Nephron (organoid): ENCODE data around the gene PFKP.

Experiments used
- H3K27ac Mint-ChIP-seq, 3 experiments: 2 replicates each; pipeline ENCODE4 v1.8.0; 2020; ENCODE audit warnings: mixed read lengths in 3 of 3, mild to moderate bottlenecking in 2 of 3, moderate library complexity in 1 of 3
- H3K27me3 Mint-ChIP-seq: 2 replicates; pipeline ENCODE4 v1.8.0; 2021; ENCODE audit warnings: low read depth, mild to moderate bottlenecking, moderate library complexity, mixed read lengths
- H3K36me3 Mint-ChIP-seq: 2 replicates; pipeline ENCODE4 v1.8.0; 2020; ENCODE audit warnings: low read depth, mixed read lengths
- H3K4me1 Mint-ChIP-seq: 2 replicates; pipeline ENCODE4 v1.8.0; 2020; ENCODE audit warnings: mixed read lengths
- H3K4me3 Mint-ChIP-seq, 3 experiments: 2 replicates each; pipeline ENCODE4 v1.8.0; 2020; ENCODE audit warnings: mild to moderate bottlenecking in 3 of 3, mixed read lengths in 3 of 3, moderate library complexity in 2 of 3
- H3K9me3 Mint-ChIP-seq: 2 replicates; pipeline ENCODE4 v1.8.0; 2020; ENCODE audit warnings: mixed read lengths
- TF ChIP-seq, protein P1 (sequence below), 3 experiments: fragments of 200-600 bp; sonication (generic); IDR thresholded peaks; one replicate each; pipeline ENCODE4 v1.5.0; 2021; ENCODE audit warnings: antibody characterized with exemption in 3 of 3; ENCODE audit not compliant: unreplicated experiment in 3 of 3

The PFKP gene

DNA sequence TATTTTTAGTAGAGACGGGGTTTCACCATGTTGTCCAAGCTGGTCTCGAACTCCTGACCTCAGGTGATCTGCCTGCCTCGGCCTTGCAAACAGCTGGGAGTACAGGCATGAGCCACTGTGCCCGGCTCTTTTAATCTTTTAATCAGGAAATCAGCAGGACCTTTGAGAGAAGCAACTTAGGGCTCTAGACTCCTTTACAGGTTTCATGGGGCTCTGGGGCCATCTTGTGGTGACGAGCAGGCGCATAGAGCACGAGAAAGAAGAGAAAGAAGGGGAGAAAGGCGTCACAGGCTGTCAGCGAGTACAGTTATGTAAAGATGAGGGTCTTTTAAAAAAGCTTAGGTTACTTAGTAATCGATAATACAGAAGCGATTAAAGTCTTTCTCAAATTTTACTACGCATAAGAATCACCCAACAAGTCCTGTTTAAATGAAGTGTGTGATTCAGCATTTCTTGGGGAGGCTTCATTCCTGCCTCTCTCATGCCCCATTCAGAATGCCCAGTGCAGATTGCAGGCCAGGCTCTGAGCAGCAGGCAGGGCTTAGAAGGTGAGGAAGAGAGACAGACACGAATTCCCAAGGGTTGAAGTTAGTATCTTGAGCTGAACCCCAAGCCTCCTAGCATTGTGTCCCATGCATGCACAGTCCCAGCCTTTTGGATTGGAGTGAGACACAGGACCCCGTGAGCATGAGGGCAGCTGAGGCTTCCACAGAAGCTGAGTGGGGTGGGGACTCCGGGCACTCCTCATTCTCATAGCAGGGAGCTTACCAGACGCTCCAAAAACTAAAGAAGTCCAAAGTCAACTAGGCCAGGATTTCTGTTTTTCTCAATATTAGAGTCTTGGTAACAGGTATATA is 23.6 kb upstream of the PFKP start:
- Mint-ChIP-seq H3K4me1 (peaks cover 36% of the 10 kb centered on the region), H3K4me3 (no peak overlapping the region), H3K36me3 (peaks cover 5% of the 10 kb centered on the region), H3K27me3 (peaks cover 4% of the 10 kb centered on the region), H3K9me3 (peaks cover 9% of the 10 kb centered on the region), H3K27ac (peak overlapping the region in 2 of 3 experiments; percentile 1 to 8)
- TF ChIP-seq, protein P1, sequence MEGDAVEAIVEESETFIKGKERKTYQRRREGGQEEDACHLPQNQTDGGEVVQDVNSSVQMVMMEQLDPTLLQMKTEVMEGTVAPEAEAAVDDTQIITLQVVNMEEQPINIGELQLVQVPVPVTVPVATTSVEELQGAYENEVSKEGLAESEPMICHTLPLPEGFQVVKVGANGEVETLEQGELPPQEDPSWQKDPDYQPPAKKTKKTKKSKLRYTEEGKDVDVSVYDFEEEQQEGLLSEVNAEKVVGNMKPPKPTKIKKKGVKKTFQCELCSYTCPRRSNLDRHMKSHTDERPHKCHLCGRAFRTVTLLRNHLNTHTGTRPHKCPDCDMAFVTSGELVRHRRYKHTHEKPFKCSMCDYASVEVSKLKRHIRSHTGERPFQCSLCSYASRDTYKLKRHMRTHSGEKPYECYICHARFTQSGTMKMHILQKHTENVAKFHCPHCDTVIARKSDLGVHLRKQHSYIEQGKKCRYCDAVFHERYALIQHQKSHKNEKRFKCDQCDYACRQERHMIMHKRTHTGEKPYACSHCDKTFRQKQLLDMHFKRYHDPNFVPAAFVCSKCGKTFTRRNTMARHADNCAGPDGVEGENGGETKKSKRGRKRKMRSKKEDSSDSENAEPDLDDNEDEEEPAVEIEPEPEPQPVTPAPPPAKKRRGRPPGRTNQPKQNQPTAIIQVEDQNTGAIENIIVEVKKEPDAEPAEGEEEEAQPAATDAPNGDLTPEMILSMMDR (IDR thresholded peaks at IDR 0.05; ENCODE audit: unreplicated experiment in 3 of 3) = peak; percentile 66 to 75 (median 73)

DNA sequence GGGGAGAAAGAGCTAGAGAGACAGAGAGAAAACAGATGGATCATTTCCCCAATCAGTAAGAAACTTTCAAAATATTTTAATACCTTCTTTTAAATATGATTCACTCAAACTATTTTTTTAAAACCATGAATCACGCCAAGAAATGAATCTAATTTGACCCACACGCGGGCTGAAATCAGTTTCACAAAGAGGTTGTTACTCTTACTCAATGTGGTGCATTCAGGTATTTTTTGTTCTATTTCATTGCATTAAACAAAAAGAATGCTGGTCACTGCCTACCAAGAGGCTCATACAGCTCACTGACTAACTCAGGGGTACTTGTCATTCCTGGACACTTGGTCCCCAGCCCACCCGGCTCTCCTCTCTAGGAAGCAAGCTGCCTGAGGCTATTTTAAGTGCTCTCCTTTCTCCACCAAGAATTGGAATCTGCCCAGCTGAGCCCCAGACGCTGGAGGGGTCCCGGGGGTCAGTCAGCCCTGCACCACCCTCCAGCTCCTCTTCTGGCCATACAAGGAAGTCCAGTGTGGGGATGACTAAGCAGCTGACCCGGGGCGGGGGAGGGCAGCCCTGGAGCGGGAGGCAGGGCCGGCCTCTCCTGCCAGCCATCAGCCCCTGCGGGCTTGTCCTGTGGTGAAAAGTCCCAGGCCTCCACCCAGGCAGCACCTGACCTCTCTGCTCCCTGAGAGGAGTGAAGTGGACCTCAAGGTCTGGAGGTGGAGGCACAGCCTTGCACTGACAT is 21.7 kb upstream of the PFKP start:
- TF ChIP-seq, protein P1 (IDR thresholded peaks at IDR 0.05; ENCODE audit: unreplicated experiment in 3 of 3) = peak in 2 of 3 experiments; percentile 19 to 27

DNA sequence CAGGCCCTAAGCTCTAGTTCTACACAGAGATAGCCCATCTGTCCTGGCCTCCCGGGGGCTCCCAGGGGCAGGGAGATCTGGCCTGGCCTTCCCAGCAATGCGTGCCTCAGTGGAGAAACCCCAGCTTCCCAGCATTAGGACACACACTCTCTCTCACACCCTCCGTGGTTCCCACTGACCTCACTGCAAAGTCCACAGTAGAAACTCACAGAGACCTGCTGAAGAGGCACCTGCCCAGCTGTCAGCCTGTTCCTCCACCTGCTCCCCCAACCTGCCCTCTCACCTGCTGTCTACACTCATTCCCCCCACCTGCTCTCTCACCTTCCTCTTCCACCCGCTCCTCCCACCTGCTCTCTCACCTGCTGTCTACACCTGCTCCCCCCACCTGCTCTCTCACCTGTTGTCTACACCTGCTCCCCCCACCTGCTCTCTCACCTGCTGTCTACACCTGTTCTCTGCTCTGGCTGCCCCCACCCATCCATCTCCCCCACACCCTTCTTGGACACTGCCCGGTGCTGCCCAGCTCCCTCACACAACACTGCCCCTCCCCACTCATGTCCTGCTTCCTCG is 21.1 kb upstream of the PFKP start:
- no peaks in the 10 kb centered on the region for H3K9me3 Mint-ChIP-seq
- peaks cover 39% of the 10 kb centered on the region for H3K4me1 Mint-ChIP-seq
- TF ChIP-seq, protein P1 (IDR thresholded peaks at IDR 0.05; ENCODE audit: unreplicated experiment in 3 of 3) = no peak
- peak overlapping the region in 2 of 3 experiments; percentile 25 to 32 for H3K4me3 Mint-ChIP-seq
- peaks cover 4% of the 10 kb centered on the region for H3K36me3 Mint-ChIP-seq
- H3K27me3 Mint-ChIP-seq = no peaks in the 10 kb centered on the region
- H3K27ac Mint-ChIP-seq = peak overlapping the region in 2 of 3 experiments; percentile 49 to 86

More for the DNA sequence above, 21.7 kb upstream of the PFKP start:
- Mint-ChIP-seq H3K27ac (peak overlapping the region in 1 of 3 experiments; percentile 50), H3K4me1 (peaks cover 39% of the 10 kb centered on the region), H3K9me3 (no peaks in the 10 kb centered on the region), H3K27me3 (peaks cover 4% of the 10 kb centered on the region), H3K36me3 (peaks cover 5% of the 10 kb centered on the region), H3K4me3 (peak overlapping the region in 1 of 3 experiments; percentile 47)

DNA sequence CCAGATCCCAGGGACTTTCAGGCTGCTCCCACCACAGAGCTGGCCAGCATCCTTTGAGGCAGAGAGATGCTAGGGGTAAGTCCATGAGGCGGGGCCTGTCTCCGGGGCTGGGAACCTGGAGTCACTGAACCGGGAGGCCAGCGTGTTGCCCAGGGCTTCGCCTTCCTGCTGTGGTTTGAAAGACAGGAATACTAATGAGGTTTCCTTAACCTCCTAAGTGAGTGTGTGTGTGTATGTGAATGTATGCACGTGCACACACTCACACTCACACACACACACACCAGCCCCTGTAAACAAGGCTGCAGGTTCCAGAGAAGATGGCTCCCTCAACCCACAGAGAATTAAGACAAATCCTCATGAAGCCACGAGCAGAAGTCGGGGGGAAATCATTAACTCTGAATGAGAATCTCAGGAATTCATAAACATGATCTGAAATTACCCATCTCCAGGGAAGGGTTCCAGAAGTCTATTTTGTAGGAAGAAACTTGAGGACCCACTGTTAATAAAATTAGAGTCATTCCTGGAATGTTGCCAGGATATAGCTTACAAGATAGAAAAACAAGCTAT is 20.3 kb upstream of the PFKP start:
- TF ChIP-seq, protein P1 (IDR thresholded peaks at IDR 0.05; ENCODE audit: unreplicated experiment in 3 of 3) = no peak
- peak overlapping the region; percentile 54 to 86 (median 72) for H3K27ac Mint-ChIP-seq
- H3K4me3 Mint-ChIP-seq = peak overlapping the region in 1 of 3 experiments; percentile 25
- H3K27me3 Mint-ChIP-seq = no peaks in the 10 kb centered on the region
- no peaks in the 10 kb centered on the region for H3K36me3 Mint-ChIP-seq
- peaks cover 39% of the 10 kb centered on the region for H3K4me1 Mint-ChIP-seq
- H3K9me3 Mint-ChIP-seq = no peaks in the 10 kb centered on the region

DNA sequence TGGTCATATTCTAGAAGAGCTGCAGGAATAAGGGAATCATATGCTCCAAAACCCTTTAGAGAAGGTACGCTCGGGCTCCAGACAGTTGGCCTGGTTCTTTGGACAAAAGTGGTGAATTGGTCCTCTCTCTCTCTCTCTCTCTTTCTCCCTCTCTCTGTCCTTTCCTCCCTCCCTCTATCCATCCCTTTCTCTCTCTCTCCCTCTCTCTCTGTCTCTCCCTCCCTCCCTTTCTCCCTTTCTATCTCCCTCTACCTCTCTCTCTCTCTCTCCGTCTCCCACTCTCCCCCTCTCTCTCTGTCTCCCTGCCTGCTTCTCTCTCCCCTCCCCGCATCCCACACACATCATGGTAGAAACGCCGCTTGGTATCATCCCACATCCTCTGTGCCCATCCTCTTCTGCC is 19.8 kb upstream of the PFKP start:
- Mint-ChIP-seq H3K9me3 (no peaks in the 10 kb centered on the region), H3K27ac (peak overlapping the region in 1 of 3 experiments; percentile 54), H3K27me3 (no peaks in the 10 kb centered on the region), H3K4me1 (peaks cover 39% of the 10 kb centered on the region), H3K4me3 (no peak overlapping the region), H3K36me3 (no peaks in the 10 kb centered on the region)
- TF ChIP-seq, protein P1 (IDR thresholded peaks at IDR 0.05; ENCODE audit: unreplicated experiment in 3 of 3) = no peak
